ENCODE results near the gene LRRC43. TPM values are rescaled to one million over a fixed set of nuclear protein-coding genes. Genes with fewer than 3 reads are reported as not detected.

Gene LRRC43
- total and polyA plus RNA-seq, 10 of the 15 experiments (the other 5 are each of a cell fraction or from before 2014, with no cell fraction given) = 0.23 TPM; not detected in 9

DNA sequence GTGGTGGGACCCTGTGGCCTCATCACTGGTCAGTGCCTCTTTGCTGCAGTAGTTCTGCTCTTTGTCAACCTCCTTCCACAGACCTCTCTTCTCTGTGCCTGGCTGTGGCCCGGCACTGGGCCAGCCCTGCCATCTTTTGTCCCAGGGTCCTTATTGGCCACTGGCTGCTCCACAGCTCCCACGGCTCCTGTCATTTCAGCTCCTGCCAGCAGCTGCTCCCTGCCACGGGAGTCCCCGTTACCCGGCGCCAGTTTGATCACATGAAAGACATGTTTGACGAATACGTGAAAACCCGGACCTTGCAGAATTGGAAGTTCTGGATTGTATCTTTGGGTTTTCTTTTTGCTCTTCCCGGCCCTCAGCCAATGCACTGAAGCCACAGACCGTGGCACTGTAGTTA is 44.3 kb upstream of the LRRC43 start:
- FAIRE-seq (no peak), ATAC-seq (no peak), DNase-seq (ENCODE audit: low read depth, low spot score) (no peak)
- Histone ChIP-seq H3K4me2 (ENCODE audit: control insufficient read depth, insufficient read depth) (no peak overlapping the region), H3K4me1 (ENCODE audit: control insufficient read depth, insufficient read depth, low read length) (no peaks in the 10 kb centered on the region), H4K20me1 (ENCODE audit: control insufficient read depth, insufficient read depth) (no peaks in the 10 kb centered on the region), H3K27me3 (replicated peaks in 1 of 2; ENCODE audit: control insufficient read depth in 2 of 2, insufficient read depth in 2 of 2, low read length in 1 of 2) (no peaks in the 10 kb centered on the region), H3K9me3 (replicated peaks; ENCODE audit: control insufficient read depth, insufficient read depth, low read length) (no peaks in the 10 kb centered on the region), H3K36me3 (ENCODE audit: control insufficient read depth in 2 of 2, insufficient read depth in 2 of 2, low read length in 1 of 2) (peaks cover 0 to 2% of the 10 kb centered on the region in 2 experiments; a peak in 1 of 4 replicates), H3K9ac (ENCODE audit: control insufficient read depth, insufficient read depth, low read length) (no peak overlapping the region), H2AFZ (ENCODE audit: control insufficient read depth, low read depth, low read length) (no peak overlapping the region), H3K27ac (ENCODE audit: control insufficient read depth, insufficient read depth) (no peak overlapping the region), H3K4me3 (no peak overlapping the region), H3K79me2 (ENCODE audit: control insufficient read depth, insufficient read depth, low read length) (no peaks in the 10 kb centered on the region)
- SMC1A ChIA-PET (ENCODE audit: uncharacterized antibody, unreplicated experiment) = no interaction called here
- WGBS (ENCODE audit: insufficient coverage, insufficient replicate concordance, low lambda C conversion rate, missing lambda C conversion rate) = 85% methylated on average over 10 of the region's 11 CpGs
- intact Hi-C loops (cut with micrococcal nuclease; ENCODE audit: unreplicated experiment) (no loop called here), in situ Hi-C loops (cut with MboI) (no loop called here)
- BruUV-seq (replicated peaks) = no TSS peak
- CTCF ChIA-PET = interaction anchor here (0.9 kb wide), 1 partner anchor 15 kb away, joined by 3 read pairs; no protein-coding TSS in a partner anchor
- POLR2A ChIA-PET = interaction anchor here (0.5 kb wide), 1 partner anchor 353 kb away, joined by 4 read pairs; no protein-coding TSS in a partner anchor
- RAD21 ChIA-PET (ENCODE audit: unreplicated experiment) = interaction anchor here (0.6 kb wide), 1 partner anchor 440 kb away, joined by 3 read pairs; no protein-coding TSS in a partner anchor
- TF ChIP-seq, protein P1, sequence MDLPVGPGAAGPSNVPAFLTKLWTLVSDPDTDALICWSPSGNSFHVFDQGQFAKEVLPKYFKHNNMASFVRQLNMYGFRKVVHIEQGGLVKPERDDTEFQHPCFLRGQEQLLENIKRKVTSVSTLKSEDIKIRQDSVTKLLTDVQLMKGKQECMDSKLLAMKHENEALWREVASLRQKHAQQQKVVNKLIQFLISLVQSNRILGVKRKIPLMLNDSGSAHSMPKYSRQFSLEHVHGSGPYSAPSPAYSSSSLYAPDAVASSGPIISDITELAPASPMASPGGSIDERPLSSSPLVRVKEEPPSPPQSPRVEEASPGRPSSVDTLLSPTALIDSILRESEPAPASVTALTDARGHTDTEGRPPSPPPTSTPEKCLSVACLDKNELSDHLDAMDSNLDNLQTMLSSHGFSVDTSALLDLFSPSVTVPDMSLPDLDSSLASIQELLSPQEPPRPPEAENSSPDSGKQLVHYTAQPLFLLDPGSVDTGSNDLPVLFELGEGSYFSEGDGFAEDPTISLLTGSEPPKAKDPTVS (IDR thresholded peaks at IDR 0.05; ENCODE audit: low read depth, low read length) = no peak
- TF ChIP-seq, protein P2, sequence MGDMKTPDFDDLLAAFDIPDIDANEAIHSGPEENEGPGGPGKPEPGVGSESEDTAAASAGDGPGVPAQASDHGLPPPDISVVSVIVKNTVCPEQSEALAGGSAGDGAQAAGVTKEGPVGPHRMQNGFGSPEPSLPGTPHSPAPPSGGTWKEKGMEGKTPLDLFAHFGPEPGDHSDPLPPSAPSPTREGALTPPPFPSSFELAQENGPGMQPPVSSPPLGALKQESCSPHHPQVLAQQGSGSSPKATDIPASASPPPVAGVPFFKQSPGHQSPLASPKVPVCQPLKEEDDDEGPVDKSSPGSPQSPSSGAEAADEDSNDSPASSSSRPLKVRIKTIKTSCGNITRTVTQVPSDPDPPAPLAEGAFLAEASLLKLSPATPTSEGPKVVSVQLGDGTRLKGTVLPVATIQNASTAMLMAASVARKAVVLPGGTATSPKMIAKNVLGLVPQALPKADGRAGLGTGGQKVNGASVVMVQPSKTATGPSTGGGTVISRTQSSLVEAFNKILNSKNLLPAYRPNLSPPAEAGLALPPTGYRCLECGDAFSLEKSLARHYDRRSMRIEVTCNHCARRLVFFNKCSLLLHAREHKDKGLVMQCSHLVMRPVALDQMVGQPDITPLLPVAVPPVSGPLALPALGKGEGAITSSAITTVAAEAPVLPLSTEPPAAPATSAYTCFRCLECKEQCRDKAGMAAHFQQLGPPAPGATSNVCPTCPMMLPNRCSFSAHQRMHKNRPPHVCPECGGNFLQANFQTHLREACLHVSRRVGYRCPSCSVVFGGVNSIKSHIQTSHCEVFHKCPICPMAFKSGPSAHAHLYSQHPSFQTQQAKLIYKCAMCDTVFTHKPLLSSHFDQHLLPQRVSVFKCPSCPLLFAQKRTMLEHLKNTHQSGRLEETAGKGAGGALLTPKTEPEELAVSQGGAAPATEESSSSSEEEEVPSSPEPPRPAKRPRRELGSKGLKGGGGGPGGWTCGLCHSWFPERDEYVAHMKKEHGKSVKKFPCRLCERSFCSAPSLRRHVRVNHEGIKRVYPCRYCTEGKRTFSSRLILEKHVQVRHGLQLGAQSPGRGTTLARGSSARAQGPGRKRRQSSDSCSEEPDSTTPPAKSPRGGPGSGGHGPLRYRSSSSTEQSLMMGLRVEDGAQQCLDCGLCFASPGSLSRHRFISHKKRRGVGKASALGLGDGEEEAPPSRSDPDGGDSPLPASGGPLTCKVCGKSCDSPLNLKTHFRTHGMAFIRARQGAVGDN (IDR thresholded peaks at IDR 0.05) = no peak
- TF ChIP-seq FOS (IDR thresholded peaks at IDR 0.05; ENCODE audit: borderline replicate concordance, extremely low read depth, insufficient read length) = no peak
- TF ChIP-seq EZH2 (IDR thresholded peaks at IDR 0.05; ENCODE audit: borderline replicate concordance, control insufficient read depth, low read depth, low read length) = no peak
- no peak for TF ChIP-seq ZNF217 (IDR thresholded peaks at IDR 0.05)
- TF ChIP-seq STAT1 (conservative IDR thresholded peaks at IDR 0.05) = no peak
- no peak for TF ChIP-seq ESRRA (IDR thresholded peaks at IDR 0.05; ENCODE audit: low read length)
- TF ChIP-seq, protein P3, sequence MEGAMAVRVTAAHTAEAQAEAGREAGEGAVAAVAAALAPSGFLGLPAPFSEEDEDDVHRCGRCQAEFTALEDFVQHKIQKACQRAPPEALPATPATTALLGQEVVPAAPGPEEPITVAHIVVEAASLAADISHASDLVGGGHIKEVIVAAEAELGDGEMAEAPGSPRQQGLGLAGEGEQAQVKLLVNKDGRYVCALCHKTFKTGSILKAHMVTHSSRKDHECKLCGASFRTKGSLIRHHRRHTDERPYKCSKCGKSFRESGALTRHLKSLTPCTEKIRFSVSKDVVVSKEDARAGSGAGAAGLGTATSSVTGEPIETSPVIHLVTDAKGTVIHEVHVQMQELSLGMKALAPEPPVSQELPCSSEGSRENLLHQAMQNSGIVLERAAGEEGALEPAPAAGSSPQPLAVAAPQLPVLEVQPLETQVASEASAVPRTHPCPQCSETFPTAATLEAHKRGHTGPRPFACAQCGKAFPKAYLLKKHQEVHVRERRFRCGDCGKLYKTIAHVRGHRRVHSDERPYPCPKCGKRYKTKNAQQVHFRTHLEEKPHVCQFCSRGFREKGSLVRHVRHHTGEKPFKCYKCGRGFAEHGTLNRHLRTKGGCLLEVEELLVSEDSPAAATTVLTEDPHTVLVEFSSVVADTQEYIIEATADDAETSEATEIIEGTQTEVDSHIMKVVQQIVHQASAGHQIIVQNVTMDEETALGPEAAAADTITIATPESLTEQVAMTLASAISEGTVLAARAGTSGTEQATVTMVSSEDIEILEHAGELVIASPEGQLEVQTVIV (IDR thresholded peaks at IDR 0.05; ENCODE audit: borderline replicate concordance, partially characterized antibody) = no peak
- no peak for TF ChIP-seq HDGF (IDR thresholded peaks at IDR 0.05)
- TF ChIP-seq, protein P4, sequence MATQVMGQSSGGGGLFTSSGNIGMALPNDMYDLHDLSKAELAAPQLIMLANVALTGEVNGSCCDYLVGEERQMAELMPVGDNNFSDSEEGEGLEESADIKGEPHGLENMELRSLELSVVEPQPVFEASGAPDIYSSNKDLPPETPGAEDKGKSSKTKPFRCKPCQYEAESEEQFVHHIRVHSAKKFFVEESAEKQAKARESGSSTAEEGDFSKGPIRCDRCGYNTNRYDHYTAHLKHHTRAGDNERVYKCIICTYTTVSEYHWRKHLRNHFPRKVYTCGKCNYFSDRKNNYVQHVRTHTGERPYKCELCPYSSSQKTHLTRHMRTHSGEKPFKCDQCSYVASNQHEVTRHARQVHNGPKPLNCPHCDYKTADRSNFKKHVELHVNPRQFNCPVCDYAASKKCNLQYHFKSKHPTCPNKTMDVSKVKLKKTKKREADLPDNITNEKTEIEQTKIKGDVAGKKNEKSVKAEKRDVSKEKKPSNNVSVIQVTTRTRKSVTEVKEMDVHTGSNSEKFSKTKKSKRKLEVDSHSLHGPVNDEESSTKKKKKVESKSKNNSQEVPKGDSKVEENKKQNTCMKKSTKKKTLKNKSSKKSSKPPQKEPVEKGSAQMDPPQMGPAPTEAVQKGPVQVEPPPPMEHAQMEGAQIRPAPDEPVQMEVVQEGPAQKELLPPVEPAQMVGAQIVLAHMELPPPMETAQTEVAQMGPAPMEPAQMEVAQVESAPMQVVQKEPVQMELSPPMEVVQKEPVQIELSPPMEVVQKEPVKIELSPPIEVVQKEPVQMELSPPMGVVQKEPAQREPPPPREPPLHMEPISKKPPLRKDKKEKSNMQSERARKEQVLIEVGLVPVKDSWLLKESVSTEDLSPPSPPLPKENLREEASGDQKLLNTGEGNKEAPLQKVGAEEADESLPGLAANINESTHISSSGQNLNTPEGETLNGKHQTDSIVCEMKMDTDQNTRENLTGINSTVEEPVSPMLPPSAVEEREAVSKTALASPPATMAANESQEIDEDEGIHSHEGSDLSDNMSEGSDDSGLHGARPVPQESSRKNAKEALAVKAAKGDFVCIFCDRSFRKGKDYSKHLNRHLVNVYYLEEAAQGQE (IDR thresholded peaks at IDR 0.05; ENCODE audit: low read depth, low read length) = no peak

Measured in GM12878 (cell line).